ENCODE data around the gene AP1B1.

The AP1B1 gene

GRCh38 chr22:29312218-29313125 lies 75.9 kb downstream of the AP1B1 start:
- no peak for TF ChIP-seq CTCF (IDR thresholded peaks at IDR 0.05)
- DNase-seq (ENCODE audit: low spot score) = peak; percentile 77
- Histone ChIP-seq H3K4me3 (no peak overlapping the region), H3K27ac (peak overlapping the region in 1 of 2 donors; percentile 93)

GRCh38 chr22:29311464-29312217 lies 76.7 kb downstream of the AP1B1 start:
- no peak for DNase-seq (ENCODE audit: low spot score)
- peak overlapping the region; percentile 65 for H3K4me3 ChIP-seq
- H3K27ac ChIP-seq = peak overlapping the region; percentile 51 to 93
- TF ChIP-seq CTCF (IDR thresholded peaks at IDR 0.05) = no peak

GRCh38 chr22:29310863-29311339 lies 77.5 kb downstream of the AP1B1 start:
- no peak for TF ChIP-seq CTCF (IDR thresholded peaks at IDR 0.05)
- peak; percentile 99 for DNase-seq (ENCODE audit: low spot score)
- H3K4me3 ChIP-seq = peak overlapping the region; percentile 65
- peak overlapping the region; percentile 80 to 93 for H3K27ac ChIP-seq

- Histone ChIP-seq H3K27ac (peak overlapping the region; percentile 80 to 95), H3K4me3 (peak overlapping the region; percentile 98)
- no peak for DNase-seq (ENCODE audit: low spot score)
Measured at GRCh38 chr22:29310065-29310862, 78.1 kb downstream of the AP1B1 start.

GRCh38 chr22:29309332-29310064 lies 78.9 kb downstream of the AP1B1 start:
- DNase-seq (ENCODE audit: low spot score) = peak; percentile 83
- TF ChIP-seq CTCF (IDR thresholded peaks at IDR 0.05) = no peak
- Histone ChIP-seq H3K4me3 (peak overlapping the region; percentile 98), H3K27ac (peak overlapping the region; percentile 80 to 95)

More at GRCh38 chr22:29310065-29310862, 78.1 kb downstream of the AP1B1 start:
- no peak for TF ChIP-seq CTCF (IDR thresholded peaks at IDR 0.05)

GRCh38 chr22:29308791-29309262 lies 79.5 kb downstream of the AP1B1 start:
- TF ChIP-seq CTCF (IDR thresholded peaks at IDR 0.05) = no peak
- Histone ChIP-seq H3K27ac (peak overlapping the region; percentile 80 to 95), H3K4me3 (peak overlapping the region; percentile 98)
- DNase-seq (ENCODE audit: low spot score) = peak; percentile 76

Data from coronary artery (tissue), 2 donors.